GM18520 (cell line): ENCODE results near the gene ZNF789.
A peak's percentile ranks its signal among the peaks of the same experiment; 100 is the strongest.
"Not testable (repeated sequence)": the region's sequence is repeated elsewhere in the genome, so short reads cannot be mapped to it uniquely, and the experiment has no call there.

Experiments used
- ATAC-seq: cut with Tn5 transposase; IDR thresholded peaks from one replicate; pipeline ENCODE4 v1.9.1; 2021; ENCODE audit not compliant: unreplicated experiment

ZNF789 gene

GRCh38 chr7:99472561-99473314, at the start of gene ZNF789:
Gene ZNF789, plus strand, starts transcription at chr7:99472890. Its CDS starts 3,567 bp downstream, at chr7:99476457.
- peak; percentile 90 for ATAC-seq

DNA sequence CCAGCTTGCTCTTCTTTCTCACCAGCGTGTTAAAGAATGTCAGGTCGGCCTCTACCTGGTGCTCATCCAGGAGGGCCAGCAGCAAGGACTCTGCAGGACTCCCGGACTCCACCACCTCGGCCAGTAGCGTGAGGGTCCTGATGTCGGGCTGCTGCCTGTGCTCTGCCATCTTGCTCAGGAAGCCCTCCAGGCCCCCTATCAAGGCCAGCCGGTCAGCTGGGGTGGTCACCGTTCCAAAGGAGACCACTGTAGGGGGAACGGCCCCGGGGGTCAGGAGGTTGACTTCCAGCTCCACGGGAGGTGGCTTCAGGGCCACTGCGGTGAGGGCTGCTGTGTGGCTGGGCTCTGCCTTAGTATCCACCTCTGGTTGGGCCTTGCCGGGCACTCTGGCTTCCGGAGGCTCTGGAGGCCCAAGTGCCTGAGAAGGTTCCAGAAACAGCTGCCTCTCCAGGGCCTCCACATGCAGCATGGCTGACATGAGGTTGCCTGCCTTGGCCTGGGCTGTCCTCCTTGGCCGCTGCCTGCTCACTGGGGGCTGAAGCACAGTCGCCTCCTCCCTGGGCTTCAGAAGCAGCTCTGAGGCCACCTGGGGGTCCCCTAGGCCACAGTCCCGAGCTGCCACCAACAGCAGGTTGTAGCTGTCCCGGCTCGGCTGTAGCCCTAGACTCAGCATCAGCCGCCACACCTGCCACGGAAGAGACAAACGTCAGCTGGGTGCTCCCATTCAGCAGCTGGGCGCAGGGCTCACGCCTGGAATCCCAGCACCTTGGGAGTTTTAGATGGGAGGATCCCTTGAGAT, 47.6 kb upstream of the ZNF789 start:
- ATAC-seq, result no peak

DNA sequence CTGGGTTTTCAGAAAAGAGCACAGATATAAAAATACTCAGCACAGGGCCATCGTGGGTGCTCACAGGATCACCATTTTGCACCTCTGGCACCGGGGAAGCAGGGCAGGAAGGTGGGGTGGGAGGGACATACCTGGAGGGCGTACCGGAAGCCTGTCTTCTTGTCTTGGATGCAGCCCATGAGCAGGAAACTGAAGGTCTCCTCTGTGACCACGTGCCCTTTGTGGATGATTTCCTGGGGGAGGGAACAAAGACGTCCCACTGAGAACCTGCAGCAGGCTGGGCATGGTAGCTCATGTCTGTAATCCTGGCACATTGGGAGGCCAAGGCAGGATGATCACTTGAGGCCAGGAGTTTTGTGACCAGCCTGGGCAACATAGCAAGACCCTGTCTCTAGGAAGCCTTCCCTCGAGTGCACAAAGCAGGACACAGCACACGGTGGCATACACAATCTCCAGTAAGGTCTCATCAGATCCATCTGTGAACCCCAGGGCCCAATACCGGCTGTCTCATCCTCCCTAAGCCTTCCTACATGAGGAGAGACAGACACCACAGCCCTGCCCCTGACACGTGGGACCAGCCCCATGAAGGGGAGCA, 43.6 kb upstream of the ZNF789 start:
- no peak for ATAC-seq

- no peak for ATAC-seq
Measured at GRCh38 chr7:99429756-99430155, 42.9 kb upstream of the ZNF789 start.

DNA sequence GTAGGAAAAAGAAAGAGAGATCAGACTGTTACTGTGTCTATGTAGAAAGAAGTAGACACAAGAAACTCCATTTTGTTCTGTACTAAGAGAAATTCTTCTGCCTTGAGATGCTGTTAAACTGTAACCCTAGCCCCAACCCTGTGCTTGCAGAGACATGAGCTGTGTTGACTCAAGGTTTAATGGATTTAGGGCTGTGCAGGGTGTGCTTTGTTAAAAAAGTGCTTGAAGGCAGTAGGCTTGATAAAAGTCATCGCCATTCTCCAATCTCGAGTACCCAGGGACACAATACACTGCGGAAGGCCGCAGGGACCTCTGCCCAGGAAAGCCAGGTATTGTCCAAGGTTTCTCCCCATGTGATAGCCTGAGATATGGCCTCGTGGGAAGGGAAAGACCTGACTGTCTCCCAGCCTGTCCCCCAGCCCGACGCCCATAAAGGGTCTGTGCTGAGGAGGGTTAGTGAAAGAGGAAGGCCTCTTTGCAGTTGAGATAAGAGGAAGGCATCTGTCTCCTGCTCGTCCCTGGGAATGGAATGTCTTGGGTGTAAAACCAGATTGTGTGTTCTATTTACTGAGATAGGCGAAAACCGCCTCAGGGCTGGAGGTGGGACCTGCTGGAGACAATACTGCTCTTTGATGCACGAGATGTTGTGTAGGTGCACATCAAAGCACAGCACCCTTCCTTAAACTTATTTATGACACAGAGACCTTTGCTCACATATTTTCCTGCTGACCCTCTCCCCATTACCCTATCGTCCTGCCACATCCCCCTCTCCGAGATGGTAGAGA, 40.7 kb upstream of the ZNF789 start:
- ATAC-seq, result not testable (repeated sequence)

DNA sequence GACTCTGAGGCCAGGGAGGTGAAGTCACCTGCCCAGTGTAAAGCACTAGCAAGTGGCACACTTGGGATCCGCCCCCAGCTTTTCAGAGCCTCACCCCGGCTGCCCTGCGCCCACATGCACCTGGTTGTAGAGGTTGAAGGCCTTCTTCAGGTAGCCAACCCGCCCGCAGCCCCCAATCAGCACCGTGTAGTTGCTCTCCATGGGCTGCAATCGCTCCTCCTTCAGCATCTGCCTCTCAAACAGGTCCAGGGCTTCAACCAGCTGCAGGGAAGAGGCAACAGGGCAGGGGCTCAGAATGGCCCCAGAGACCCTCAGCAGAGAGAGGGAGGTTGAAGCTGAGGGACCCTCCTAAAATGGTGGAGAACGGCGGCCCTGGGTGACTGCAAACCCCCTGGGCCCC, 39.5 kb upstream of the ZNF789 start:
- ATAC-seq, result no peak

DNA sequence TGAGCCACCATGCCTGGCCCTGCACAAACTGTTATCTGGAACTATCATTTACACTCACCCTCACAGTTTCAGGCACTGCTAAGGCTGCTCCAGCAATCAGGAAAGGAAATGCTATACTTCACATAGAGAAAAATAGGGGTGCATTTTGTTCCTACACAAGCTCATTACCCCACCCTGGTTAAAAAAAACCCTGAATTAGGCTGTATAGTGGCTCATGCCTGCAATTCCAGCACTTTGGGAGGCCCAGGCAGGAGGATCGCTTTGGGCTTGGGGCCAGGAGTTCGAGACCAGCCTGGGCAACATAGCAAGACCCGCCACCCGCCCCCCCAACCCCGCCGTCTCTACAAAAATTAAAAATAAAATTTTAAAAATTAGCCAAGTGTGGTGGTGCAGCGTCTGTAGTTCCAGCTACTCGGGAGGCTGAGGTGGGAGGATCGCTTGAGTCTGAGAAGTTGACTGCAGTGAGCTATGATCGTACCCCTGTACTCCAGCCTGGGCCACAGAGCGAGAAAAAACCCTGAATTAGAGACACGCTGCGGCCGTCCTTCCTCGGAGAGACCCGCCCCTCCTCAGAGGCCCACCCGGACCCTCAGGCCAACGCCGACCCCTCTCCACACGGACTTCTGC, 34.6 kb upstream of the ZNF789 start:
- ATAC-seq, result no peak

GRCh38 chr7:99438573-99439480, 33.9 kb upstream of the ZNF789 start, which contains the start of the genes CPSF4 and PTCD1:
Gene CPSF4, plus strand, starts transcription at chr7:99438943. Its CDS starts 140 bp downstream, at chr7:99439083.
Gene PTCD1, minus strand, starts transcription at chr7:99438798. Its CDS starts 3,556 bp downstream, at chr7:99435242.
- peak; percentile 93 for ATAC-seq

DNA sequence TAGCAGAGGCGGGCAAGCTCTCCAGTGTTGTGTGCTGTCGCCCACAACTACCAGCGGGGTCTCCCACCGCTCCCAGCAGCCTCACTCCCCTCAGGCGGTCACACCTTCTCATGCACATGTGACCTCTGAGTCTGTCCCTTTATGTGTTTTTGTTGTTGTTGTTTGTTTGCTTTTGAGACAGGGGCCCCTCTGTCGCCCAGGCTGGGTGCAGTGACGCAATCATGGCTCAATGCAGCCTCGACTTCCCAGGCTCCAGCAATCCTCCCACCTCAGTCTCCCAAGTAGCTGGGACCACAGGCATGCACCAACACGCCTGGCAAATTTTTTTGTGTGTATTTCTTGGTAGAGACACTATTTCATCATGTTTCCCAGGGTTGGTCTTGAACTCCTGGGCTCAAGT, 32.5 kb upstream of the ZNF789 start:
- no peak for ATAC-seq

GRCh38 chr7:99446096-99446495, 26.6 kb upstream of the ZNF789 start:
- ATAC-seq, result no peak

DNA sequence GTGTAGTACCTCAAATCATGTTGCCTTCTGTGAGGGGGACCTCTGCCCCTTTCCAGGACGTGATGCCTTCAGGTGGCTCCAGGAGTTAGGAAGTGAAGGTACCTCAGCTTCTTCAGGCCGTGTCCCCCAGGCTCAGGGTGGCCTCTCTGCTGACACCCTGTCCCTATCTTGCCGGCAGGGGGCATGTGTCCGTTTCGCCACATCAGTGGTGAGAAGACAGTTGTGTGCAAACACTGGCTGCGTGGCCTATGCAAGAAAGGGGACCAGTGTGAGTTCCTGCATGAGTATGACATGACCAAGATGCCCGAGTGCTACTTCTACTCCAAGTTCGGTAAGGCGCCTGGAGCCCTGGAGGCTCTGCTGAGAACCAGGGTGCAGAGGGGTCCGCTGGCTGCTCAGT, 24.7 kb upstream of the ZNF789 start:
- ATAC-seq, result no peak

DNA sequence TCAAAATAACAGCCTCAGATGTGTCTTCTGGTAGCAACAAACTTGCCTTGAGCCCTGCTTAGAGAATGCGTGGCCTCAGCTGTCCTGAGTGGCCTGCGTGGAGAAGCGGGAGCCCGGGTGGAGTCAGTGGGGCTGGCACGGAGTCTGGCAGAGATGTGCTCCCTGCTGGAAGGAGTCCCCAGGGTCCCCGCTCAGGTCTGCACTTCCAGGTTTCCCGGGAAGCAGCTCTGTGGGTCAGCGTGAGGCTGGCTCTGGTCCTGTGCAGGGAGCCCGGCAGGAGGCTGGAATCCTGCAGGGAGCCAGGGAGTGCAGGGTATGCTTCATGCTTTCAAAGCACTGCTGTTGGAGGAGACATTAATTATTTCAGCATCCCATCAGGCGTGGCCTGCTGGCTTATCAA, 23.8 kb upstream of the ZNF789 start:
- ATAC-seq, result no peak

DNA sequence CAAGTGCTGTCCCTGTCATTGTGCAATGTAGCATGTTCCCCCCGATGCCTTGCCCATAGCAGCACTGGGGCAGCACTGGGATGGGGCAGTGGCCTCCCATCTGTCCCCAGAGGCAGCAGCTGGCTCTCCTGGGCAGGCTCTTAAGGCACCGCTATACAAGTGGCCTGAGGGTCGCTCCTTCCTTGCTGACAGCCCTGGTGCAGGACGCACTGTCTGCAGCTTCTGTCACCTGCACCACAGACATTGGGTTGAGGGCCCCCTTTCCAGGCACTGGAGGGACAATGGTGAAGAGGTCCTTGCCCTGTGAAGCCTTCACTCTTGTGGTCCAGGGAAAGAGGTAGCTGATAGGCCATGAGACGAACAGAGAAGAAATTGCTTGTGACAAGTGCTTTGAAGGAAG, 23.4 kb upstream of the ZNF789 start:
- no peak for ATAC-seq

GRCh38 chr7:99451936-99452335, 20.8 kb upstream of the ZNF789 start:
- no peak for ATAC-seq

DNA sequence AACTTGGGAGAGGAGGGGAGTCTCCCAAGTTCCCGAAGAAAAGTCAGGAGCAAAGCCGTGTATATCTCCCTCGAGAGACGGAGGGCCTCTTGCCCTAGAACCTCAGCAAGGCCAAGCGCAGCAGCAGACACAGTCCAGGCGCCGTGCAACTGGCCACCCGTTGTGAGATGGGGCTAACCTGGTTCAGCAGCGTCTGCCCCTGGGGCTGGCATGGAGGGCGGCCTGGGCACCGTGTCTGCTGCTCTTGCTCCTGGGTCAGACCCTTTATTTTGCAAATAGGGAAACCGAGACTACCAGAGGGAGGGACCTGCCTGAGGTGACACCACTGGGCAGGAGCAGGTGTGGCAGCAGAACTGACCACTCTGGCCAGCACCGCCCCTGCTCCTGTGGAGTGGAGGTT, 20.1 kb upstream of the ZNF789 start:
- ATAC-seq, result no peak

GRCh38 chr7:99453105-99453504, 19.6 kb upstream of the ZNF789 start:
- no peak for ATAC-seq

DNA sequence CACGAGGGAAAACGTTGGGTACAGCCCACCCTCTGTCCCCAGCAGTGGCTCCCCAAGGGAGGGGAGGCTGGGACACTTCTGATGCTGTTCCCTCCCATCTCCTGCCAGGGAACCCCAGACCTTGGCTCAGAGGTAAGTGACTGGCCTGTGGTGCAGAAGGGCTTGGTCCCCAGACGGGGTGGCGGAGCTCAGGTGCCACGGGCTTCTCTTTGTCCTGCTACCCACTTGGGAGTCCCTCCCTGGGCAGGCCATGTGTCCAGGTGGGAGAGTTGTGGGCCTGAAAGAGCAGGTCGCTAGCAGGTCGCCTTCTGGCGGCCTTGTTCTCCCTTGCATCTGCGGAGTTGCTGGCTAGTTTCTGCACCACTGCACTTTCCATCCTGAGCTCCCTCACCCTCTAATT, 16.8 kb upstream of the ZNF789 start:
- no peak for ATAC-seq

DNA sequence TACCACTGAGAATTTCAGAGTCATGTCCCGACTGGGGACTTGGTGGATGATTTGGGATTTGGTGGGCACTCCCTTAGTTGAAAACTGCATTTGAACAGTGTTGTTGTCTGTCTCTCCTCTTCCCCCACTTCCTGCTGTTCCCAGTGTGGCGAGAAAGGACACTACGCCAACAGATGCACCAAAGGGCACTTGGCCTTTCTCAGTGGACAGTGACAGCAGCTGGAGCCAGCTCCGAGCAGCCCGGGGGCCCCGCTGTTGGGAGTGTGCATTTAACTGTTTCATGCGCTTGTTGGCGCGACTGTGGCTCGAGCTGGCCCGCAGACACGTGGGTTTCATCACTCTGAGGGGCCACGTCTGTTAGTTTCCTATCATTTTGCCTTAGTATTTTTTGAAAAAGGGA, 16.4 kb upstream of the ZNF789 start:
- no peak for ATAC-seq

DNA sequence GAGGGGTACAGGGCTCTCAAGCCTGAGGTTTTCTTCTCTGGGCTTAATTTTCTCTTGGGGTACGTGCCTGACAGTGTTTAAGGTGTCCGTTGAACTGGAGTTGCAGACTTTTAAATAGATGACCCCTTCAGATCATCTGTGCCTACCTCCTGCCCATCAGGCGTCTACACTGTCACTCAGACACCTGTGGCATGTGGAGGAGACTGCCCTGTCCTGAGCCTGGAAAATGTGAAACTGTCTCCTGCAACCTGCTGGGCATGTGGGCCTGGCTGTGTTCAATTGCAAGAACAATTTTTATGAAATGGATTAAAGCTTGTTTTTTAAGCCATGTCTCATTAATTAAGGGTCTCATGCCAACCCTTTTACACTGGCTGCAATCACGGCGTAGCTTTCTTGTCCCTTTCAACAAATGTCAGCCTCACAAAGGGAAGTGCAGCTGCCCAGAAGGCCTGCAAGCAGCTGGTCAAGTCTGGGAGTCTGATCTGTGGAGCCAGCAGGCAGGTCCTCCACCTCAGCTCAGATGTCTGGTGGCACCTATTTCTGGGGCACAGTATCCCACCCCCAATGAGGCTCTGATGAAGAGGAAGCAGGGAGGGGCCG, 15.5 kb upstream of the ZNF789 start:
- no peak for ATAC-seq
